Stimulated activated CD8-positive, alpha-beta memory T cell treated with anti-CD3 and anti-CD28 coated beads, Interleukin-7, amount 100 ng/mL, for 4 hours (primary cell): Measurements from ENCODE around the gene ALDOB.

Source experiments
- DNase-seq, 2 donors: peaks; one replicate each; pipeline ENCODE4 v3.0.0-alpha.2; 2020; ENCODE audit warnings: low read depth in 2 of 2

The ALDOB gene

DNA sequence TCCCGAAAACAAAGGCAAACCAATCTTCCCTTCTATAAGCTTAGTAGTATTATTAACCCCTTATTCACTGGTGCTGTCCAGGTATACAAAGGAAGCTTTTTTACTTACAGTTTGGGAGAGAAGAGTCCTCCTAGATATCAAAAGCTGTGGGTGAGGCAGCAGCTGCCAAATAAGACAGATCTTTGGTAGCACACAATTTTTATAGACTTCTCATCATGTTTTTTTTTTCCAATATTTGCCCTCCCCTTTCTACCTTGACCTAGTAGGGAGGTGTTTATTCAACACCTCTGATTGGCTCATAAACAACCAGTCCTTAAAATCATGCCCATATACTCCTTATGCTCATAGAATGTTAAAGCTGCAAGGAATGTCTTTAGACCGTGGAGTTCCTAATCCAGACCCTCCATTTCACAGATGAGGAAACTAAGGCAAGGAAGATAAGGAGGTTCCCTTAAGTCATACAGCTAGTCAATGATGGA is at the start of gene ALDOB:
TSS of gene ALDOB (minus strand) at position 174 of the 479 bp plus-strand sequence. CDS start 4,887 bp downstream, outside the sequence.
- DNase-seq: no peak

DNA sequence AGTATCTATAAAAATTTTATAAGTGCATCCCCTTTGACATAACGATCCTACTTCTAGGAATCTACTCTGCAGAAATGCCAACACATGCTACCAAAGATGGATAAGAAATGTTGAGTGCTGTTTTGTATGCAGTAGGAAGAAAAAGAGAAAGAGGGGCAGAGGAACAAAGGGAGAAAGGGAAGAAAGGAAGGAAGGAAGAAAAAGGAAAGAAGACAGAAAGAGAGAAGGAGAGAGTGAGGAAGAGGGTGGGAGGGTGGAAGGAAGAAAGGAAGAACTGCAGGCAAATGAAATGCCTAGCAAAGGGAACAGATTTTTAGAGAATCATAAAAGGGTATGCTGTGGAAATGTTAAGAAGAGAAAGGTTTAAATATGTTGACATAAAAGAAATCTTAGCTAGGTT is 48.5 kb upstream of the ALDOB start:
- no peak for DNase-seq

DNA sequence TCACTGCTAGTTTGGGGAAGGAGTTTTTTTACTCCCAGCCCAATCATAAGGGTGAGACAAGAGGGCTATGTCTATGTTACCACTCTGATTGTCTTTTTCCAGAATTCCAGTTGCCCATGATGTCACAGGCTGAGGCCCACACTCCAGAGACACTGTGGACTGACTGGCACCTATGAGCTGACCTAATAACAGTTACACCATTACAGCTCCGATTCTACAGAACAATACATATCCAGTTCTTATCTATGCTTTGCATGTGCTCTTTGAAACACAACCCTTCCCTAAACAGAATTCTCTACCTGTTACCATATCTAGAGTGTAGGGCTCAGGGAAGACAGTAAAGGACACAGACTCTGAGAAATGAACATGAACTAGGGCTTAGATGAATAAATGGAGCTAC is 45.7 kb upstream of the ALDOB start:
- no peak for DNase-seq

DNA sequence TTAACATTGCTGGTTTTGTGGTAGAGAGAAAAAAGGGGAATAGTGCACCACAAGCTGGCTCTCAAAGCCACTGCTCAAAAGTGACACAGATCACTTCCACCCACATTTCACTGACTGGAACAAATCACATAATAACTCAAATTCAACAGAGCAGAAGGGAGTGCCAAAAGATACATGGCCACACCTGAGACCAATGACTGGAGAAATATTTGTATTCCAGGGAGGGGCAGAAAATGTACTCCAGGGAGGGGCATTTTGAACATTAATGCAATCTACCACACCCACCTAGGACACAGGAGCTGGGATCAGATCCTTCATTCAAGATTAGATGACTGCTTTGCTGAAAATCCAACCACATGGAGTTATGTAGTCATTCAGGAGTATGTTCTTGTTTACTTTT is 44.8 kb upstream of the ALDOB start:
- DNase-seq: no peak

DNA sequence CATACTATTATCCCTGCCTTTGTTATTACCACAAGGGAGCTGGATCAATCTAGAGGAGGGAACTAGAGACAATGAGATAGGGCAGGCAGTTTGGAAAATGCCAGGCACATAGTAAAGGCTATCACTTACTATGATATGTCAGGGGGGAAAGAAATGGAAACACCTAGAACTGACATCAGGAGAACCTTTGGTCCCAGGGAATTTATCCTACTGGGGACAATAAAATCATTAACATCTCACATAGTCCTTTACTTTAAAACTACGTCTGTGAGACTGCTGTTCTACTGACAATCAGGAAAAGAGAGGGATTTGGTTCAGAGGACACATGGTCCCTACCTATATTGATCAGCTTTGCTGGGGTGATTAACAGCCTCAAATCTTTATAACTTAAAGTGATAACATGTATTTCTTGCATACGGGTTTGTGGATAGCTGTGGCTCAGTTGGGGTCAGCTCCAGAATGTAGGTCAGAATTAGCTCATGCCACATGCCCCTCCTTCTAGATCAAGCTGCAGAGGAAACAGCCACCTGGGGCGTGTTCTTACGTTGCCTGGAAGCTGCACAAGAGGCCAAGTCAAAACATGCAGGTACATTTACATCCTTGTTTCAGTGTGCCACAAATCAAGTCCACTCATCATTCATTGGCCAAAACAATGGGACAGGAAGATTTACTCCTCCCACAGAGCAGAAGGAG is 43.9 kb upstream of the ALDOB start:
- no peak for DNase-seq

DNA sequence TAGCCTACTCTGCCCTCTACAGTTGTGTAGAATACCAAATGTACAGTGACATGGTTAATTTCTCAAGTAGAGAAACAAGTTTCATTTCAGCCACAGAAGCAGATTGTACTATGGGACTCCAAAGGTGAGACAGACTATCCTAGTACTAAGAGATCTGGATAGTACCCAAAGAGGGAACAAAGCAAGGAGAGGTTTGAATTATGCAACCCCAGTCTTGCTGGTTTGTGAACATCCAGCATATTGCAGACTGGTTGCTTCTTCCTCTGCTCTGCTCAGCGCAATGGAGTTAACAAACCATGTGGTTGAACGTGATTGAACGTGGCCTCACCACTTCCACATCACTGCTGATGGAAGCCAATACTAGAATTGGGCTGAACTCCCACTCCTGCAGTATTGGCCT is 43.3 kb upstream of the ALDOB start:
- no peak for DNase-seq

DNA sequence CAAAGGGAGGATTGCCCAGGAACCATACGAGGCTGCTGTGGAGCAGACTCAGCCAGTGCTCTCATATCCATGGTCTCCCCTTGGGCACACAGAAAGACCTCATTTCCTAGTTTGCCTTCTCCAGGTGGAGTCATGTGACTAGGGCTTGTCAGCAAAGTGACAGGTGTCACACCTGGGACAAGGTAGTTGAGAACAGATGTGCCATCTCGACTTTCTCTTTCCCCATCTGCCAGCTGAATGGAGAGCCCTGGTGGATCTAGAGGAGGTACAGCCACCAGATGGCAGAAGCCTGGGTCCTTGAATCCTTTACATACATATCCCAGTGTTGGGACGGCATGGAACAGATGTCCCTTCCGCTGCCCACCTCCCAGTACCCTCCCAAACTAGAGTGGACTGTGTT is 42.9 kb upstream of the ALDOB start:
- DNase-seq: no peak

DNA sequence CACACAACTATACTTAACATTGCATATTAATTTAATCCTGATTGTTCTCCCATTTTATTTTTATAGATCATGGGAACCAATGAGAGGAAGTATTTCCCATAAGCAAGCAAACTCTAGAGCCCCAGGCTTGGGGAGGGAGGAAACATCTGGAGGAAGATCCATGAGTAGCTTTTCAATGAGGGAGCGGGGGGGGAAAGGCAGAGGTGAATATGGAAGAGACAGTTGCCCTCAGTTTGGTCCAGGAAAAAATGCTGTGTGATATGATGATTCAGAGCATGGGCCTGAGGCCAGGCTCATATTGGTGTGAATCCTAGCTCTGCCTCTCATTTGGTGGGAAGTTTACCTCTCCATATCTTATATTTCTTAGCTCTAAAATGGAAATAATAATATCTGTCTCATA is 42.2 kb upstream of the ALDOB start:
- DNase-seq: no peak

DNA sequence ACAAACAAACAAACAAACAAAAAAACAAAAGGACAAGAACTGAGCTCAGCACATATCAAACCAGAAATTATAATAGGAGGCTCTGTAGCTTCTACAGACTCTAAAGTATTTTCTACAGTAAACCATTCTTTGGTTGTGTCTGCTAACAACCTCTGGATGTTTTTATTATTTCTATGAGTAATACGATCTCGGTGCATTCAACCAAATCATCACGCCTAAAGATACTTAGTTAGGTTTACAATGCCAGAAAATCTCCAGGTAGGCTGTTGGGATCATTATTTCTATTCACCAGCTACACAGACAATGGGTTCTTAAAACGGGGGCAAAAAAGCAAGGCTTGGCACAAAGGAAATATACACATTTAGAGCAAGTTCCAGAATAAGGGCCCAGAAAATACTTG is 41.6 kb upstream of the ALDOB start:
- no peak for DNase-seq

DNA sequence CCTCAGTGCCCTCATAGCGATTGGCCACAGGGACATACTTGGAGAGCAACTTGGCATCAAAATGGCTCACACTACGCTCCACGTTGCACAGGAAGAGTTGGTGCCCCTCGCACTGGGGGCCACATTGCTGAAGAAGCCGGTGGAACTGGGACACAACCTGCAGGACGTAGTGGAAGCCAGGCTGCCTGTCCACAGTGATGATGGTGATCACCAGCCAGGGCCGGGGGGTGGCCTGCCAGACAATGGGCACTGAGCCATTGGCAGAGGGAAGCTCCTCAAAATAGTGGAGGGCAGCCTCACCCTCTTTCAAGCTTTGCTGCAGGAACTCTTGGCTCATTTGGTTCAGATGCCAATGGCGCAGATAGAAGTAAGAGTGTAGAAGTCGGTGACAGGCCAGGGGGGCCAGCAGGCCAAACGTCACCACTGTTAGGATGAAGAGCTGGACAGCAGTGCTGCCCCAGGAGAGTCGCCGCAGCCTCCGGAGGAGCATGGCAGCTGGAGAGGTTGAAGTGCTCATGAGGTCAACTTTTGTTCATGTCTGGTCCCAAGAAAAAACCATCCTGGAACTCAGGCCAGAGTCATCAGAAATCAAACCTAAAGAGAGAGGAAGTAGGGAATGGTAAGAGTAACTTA is 41.1 kb upstream of the ALDOB start:
- DNase-seq: no peak

DNA sequence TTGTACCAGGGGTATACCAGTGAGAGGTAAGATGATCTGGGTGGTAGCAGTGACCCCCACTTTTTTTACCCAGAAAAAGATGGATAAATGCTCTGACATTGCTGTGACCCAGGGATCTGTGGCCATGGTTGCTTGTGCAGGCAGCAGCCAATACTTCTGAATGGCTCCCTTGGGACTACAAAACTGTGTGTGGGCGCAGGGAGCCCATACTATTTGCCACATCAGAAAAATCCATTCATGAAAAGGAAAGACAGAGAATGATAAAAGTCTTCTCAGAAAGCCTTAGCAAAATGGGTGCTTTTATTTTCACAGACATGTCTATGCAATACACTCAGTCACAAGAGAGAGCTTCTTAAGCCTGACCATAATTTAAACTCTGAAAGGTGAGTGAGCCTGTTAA is 37.3 kb upstream of the ALDOB start:
- DNase-seq: no peak

DNA sequence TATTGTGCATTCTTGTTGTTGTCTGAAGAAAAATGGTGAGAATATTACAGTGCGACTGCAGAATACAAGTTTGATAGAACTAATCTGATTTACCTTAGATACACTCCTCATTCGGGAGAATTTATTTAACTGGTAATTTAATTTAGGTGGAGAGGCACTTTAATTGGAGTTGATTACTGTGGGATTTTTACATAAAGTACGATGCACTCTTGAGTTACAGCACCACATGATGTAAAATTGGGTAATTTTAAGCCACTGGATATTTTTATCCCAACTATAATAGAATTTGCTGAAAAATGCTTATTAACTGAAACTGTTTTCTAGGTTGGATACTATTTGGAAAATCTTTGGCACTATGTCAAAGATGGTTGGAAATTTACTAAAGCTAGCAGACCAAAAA is 35.4 kb upstream of the ALDOB start:
- DNase-seq: no peak

DNA sequence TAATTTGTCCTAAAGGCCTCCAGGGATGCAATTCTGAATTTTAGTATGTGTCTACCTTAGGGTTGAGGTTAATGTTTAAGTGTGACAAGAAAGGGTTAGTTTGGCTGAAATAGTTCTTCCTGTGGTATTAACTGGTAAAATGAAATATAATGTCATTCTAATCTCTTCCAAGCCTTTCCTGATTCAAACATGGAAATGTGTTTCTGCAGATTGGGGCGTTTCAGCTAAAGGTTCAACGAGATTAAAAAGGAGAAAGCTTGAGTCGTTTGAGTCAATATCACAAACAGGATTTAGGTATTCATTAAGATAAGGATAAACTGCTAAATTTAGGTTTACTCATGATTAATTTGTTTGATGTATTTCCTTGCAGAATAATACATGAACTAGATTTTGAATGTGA is 34.4 kb upstream of the ALDOB start:
- DNase-seq: no peak

DNA sequence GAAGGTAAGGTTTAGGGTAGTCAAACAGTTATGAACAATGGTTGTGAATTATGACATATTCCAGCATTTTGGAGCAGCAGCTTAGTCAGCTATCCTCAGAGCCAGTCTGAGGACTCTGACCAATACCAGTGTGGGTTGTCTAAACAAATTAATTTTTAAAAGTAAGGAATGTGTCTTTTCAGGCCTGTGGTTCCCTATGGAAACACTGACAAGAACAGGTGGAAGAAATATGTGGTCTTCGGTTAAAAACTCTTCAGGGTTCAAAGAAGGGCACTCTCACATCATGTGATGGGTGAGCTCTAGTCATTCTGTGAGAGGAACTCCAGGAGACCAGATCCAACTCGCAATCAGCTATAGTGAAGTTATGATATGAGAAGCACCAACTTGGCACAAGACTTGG is 33.5 kb upstream of the ALDOB start:
- DNase-seq: no peak

DNA sequence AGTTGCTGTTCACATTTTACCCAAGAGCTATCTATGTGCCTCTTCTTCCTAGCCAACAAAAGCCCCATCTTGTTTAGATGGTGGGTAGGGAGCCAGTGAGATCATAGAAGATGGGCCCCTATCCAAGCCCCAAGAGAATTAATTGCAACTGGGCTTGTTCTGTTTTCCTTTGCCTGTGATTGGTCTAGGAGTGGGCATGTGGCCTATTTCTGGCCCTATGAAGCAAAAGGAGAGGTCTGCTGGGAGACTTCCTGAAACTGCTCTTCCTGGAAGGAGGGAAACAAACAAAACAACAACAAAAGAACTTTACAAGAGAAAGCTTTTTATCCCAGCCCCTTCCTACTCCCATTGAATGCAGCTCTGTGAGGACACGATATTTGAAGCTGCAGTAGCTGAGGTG is 32.5 kb upstream of the ALDOB start:
- no peak for DNase-seq

DNA sequence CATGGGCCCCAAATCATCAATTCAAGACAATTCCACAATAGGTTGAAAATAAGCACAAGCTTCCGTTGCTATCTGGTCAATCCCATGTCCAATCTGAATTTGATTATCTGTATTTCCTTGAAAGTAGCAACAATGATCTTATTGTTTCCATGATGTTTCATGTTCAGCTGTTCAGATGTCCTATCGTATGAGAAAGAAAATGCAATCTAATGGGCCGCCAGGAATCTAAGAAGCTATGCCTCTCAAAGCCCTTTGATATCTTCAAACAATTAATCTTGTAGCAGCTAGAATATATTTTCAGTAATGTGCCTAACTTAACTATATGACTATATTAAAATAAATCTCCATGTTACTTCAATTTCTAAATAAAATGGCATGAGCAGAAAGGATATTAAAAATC is 32.1 kb upstream of the ALDOB start:
- no peak for DNase-seq

DNA sequence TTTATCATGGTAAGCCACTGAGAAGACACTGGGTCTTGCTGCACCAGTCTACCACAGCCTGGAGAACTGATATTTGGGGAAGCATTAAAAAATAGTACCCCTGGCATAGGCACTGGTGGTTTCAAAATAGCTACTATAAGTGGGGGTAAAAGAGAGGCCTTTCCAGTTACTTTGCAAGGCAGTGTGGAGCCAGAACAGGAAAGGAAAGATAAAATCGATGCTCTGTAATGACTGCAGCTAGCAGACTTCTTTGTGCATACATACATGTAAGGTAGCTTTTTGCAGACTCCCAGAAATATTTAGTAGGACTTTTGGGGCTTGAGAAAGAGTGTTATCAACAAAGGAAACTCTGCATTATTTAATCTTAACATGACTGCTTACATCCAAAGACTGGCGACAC is 31.3 kb upstream of the ALDOB start:
- DNase-seq: no peak

DNA sequence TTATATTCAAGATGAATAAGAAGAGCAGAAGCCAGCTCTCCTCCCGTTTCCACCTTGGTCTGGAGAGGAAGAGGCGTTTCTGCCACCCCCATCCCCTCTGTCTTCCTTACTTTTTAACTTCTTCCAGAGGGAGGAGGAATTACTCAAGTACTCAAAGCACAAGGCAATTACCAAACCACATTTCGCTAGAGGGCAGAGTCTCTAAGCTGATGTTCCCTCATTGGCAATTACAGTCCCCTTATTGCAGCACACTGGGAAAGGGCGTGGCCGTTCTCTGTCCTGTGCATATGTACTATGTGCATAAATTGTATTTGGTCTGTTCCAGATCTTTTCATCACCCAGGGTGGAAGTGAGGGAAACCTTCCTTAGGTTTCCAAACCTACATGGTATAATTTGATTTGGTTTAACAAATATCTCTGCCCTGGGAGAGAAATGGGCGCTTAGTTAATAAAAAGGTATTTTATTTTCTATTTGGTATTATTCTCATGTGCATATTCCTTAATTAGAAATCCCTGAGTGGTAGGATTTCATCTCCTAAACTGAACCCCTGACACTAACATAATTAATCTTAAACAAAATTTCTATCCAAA is 29.8 kb upstream of the ALDOB start:
- no peak for DNase-seq

DNA sequence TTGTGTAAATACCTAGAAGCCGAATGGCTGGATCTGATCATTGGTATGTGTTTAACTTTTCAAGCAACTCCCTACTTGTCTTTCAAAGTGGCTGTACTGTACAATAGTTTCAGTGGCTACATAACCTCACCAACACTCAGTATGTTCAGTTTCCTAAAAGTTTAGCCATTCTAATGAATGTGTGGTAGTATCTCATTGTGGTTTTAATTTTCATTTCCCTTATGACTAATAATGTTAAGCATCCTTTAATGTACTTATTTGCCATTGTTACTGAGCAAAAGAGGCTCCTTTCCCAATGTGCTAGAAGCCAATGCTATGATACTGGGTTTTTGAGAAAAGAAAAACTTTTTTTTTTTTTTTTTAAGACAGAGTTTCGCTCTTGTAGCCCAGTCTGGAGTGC is 27.8 kb upstream of the ALDOB start:
- DNase-seq: no peak

DNA sequence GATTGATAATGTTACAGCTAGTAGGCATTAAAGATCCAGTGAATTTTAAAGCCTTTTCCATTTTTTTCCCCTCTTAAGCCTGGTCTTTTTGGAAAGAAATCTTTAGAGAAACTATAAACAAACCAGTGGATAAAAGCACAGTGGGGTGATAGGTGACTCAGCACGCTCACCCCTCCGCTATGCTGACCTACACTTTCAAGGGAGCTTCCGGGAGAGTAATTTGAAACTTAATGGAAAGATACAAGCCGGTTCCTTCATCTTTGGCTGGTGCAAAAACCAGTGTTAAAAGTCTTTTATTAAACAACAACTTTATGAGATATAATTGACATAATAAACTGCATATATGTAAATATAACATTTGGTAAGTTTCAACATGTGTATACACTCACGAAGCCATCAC is 27.0 kb upstream of the ALDOB start:
- no peak for DNase-seq

DNA sequence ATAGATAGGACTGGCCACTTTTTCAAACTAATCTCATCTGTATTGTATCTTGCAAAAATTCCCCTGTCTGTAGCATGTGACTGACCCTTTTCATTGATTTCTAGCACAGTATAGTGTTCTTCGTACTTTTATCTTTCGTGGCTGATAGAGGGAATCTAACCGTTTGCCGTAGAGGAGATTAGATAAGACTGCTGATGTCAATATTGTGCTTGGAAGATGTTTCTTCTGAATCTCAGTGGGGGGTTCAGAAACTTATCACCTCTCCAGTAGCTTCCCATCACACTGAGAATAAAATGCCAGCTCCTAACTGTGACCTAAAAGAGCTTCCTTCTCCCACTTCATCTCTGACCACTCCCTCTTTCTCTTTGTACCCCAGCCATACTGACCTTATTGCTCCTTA is 25.4 kb upstream of the ALDOB start:
- no peak for DNase-seq

DNA sequence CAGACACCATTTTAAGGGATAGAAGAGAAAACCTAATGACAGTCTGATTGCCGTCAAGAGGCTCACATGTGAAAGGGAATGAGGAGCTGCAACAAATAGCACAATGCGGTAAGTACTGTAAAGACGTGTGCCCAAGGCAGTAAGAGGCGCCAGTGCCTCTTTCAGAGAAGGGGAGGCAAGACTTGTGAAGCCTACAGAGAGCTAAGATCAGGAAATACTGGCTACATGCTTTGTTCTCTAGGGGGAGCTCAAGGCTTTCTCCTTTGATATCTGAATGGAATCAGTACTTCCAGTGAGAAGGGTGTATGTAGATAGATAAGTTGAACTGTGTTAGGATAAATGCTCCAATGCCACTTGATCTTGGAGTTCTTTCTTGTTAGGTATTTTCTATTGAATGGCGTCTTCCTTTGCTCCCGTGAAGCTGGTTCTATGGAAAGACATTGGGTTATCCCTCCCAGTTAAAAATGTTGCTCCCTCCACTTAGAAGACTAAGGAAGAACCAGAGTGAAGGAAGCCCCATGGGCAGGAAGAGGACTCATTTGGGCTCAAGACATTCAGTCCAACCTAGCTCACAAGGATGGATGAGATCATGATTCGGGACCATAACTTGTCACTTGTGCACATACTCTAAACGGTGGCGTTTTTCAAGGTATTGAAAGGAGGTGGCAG is 23.5 kb upstream of the ALDOB start:
- no peak for DNase-seq

DNA sequence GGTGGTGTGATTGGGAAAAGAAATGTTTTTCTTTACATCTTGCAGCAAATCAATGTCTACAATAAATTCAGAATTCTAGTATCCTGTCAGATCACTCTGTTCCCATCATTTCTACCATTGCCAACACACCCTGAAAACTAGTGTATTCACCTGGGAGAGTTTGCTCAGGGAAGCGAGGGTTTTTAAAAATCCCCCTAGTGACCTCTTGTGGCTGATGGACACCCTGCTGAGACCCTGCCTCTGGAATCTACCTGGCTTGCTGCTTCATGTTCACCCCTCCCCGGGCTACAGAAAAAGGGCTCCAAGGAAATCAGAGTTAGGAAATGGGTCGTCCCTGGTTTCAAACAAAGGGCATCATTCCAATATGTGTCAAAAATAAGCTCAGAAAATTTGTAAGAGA is 21.4 kb upstream of the ALDOB start:
- DNase-seq: no peak
